ENCODE measurements around the gene BAHCC1.

Gene BAHCC1

GRCh38 chr17:81480140-81481072, 85.1 kb downstream of the BAHCC1 start:
- peak; percentile 61 for DNase-seq

GRCh38 chr17:81481073-81481799, 86.0 kb downstream of the BAHCC1 start:
- DNase-seq: peak; percentile 93

GRCh38 chr17:81481815-81482505, 86.7 kb downstream of the BAHCC1 start:
- peak; percentile 45 for DNase-seq

GRCh38 chr17:81482673-81483072, 87.4 kb downstream of the BAHCC1 start:
- DNase-seq: no peak

GRCh38 chr17:81483085-81483861, 88.0 kb downstream of the BAHCC1 start:
- DNase-seq: peak; percentile 81

GRCh38 chr17:81483862-81484194, 88.6 kb downstream of the BAHCC1 start:
- peak; percentile 85 for DNase-seq

GRCh38 chr17:81484195-81484979, 89.1 kb downstream of the BAHCC1 start:
- DNase-seq: peak; percentile 92

GRCh38 chr17:81486199-81486810, 91.0 kb downstream of the BAHCC1 start:
- no peak for DNase-seq

- no peak for DNase-seq
Measured at GRCh38 chr17:81487089-81487486, 91.8 kb downstream of the BAHCC1 start.

- DNase-seq: peak; percentile 87
Measured at GRCh38 chr17:81487487-81488275, 92.4 kb downstream of the BAHCC1 start.

- DNase-seq: peak; percentile 38
Measured at GRCh38 chr17:81488276-81488860, 93.1 kb downstream of the BAHCC1 start.

- DNase-seq: no peak
Measured at GRCh38 chr17:81489012-81489997, 94.0 kb downstream of the BAHCC1 start.

- DNase-seq: peak; percentile 9
Measured at GRCh38 chr17:81489998-81490992, 95.0 kb downstream of the BAHCC1 start.

- peak; percentile 35 for DNase-seq
Measured at GRCh38 chr17:81491181-81491581, 95.9 kb downstream of the BAHCC1 start.

GRCh38 chr17:81491761-81492160, 96.5 kb downstream of the BAHCC1 start:
- DNase-seq: no peak

- no peak for DNase-seq
Measured at GRCh38 chr17:81492202-81492601, 96.9 kb downstream of the BAHCC1 start.

- DNase-seq: no peak
Measured at GRCh38 chr17:81492706-81493105, 97.4 kb downstream of the BAHCC1 start.
